Measurements from ENCODE around the gene COQ6.
"Not testable (repeated sequence)": the region's sequence is repeated elsewhere in the genome, so short reads cannot be mapped to it uniquely, and the experiment has no call there.

Gene COQ6

DNA sequence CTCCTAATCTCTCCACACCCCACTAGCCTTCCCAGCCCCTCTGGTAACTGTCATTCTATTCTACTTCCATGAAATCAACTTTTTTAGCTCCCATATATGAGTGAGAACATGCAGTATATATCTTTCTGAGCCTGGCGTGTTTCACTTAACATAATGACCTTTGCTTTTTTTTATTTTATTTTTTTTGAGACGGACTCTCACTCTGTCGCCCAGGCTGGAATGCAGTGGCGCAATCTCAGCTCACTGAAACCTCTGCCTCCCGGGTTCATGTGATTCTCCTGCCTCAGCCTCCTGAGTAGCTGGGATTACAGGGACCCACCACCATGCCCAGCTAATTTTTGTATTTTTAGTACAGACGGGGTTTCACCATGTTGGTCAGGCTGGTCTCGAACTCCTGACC lies 38.6 kb downstream of the COQ6 start:
- DNase-seq = not testable (repeated sequence)

GRCh38 chr14:73991092-73991491 lies 41.0 kb downstream of the COQ6 start:
- DNase-seq = no peak

GRCh38 chr14:73994926-73995325 lies 44.8 kb downstream of the COQ6 start:
- not testable (repeated sequence) for DNase-seq

DNA sequence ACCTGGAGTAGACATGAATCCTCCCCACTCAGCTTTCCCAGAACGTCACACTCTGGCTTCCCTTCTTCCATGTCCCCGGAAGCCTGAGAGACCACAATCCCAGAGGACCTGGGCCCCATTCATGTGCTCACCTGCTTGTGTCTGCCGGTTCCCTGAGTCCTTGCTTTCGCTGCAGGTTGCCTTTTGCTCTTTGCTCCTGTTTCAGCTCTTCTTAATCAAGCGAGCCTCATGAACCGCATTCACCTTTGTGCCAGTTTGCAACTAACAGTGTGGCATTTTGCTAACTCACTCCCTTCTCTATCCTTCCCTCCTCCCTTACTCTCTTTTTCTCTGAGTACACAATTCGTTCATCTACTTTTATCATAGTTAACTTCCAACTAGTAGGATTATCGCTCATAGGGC lies 45.9 kb downstream of the COQ6 start:
- no peak for DNase-seq

- no peak for DNase-seq
Measured at GRCh38 chr14:73996731-73997107, 46.6 kb downstream of the COQ6 start.

DNA sequence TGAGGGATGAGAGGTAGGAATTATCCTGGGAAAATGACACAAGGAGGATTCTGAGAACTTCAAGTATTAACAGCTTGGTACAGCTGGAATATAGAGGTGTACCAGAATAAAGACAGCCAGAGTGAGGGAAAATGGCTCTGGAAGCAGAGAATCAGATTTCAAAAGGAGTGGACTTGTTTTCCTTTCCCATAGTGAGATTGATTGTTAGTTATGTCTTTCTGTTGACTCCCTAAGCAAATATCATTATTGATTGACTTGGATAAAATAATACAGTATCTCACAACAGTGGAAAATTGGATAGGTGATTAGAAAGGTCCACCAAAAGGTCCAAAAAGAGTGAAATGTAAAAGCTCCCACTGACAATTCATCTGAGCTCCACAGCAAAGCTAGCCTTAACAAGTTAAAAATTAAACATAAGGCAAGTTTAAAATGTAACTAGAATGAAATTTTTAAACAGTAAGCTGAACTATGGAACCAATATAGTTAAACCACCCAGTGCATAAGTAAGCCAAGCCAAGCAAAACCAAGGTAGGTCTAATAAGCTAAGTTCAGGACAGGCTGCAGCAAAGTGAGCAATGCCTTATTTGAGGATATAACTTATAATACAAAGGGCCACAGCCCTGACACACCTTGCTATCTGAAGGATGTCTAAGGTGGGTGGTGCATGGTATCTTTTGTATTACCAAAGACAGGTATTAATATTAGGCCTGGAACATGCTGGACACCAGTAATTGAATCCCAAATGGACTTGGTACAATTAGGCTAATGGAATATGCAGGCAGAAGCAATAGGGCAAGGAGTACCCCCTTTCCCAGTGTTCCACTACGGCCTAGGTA lies 47.2 kb downstream of the COQ6 start:
- DNase-seq = no peak

- no peak for DNase-seq
Measured at GRCh38 chr14:73997944-73998447, 47.9 kb downstream of the COQ6 start.

DNA sequence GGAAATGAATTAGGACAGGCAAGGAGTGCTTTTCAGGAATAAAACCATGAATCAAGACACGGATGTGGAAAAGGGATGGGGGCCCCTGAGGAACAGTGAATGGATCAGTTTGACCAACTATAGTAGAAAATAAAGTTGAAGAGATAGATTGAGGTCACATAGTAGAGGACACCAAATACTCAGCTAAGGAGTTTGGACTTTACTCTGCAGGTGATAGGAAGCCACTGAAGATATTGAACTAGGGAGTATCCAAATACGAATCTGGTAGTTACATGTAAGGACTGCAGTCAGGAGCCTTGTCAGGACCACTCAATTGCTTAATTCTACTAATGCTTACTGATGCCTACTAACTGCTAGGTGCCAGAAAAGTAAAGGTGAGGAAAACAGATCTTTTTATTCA lies 48.6 kb downstream of the COQ6 start:
- no peak for DNase-seq

DNA sequence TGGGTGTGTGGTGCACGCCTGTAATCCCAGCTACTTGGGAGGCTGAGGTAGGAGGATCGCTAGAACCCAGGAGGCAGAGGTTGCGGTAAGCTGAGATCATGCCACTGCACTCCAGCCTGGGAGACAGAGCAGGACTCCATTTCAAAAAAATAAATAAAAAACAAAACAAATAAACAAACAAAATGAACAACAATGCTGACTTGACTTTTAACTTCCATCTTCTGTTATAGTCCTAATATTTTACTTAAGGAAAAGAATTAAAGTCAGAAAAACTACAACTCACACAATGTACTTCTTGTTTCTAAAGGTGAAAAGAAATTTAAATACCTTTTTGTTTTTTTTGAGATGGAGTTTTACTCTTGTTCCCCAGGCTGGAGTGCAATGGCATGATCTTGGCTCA lies 55.6 kb downstream of the COQ6 start:
- not testable (repeated sequence) for DNase-seq

DNA sequence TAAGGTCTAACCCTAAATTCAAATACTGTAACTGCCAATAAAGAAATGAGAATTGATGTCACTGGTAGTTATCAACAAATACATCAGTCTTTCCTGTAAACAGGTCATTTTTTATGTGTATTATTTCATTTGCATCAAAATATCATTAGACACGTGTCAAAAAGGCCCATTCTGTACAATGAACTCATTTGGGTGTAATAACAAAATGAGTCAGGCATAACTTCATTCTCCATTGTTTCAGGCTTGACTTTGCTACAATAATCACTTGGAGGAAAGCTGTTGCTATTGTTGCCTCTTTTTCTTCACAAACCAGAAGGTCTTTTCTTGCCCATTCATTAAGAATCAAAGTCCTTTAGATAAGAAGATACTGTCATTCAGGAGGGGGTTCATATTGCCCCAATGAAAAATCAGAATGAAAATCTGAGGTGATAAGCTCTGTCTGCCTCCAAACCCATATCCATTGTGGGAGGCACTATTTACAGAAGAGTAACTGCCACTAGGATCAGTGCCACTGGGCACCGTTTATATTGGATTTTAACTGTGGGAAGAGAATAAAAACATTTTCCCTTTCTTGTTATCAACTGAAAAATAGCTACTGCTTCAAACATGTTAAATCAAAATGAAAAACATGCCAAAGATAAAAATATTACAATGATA lies 58.9 kb downstream of the COQ6 start:
- DNase-seq = no peak

Measured in activated CD4-positive, alpha-beta T cell treated with anti-CD3 and anti-CD28 coated beads, Interleukin-10, Interleukin-2, amounts not matched to agents 100 ng/mL and 50 ng/mL, durations not matched to agents 16 hours and 8 hours (primary cell).